BE2C (cell line): ENCODE measurements around the gene USP7.

ENCODE experiments used
- DNase-seq: peaks from one replicate; pipeline ENCODE4 v3.0.0-alpha.2; 2020
- H3K27me3 ChIP-seq: fragments of 250-450 bp; sonication (Bioruptor Pico); 2 replicates; pipeline ENCODE4 v1.5.1; 2020; ENCODE audit warnings: mild to moderate bottlenecking
- H3K36me3 ChIP-seq: fragments of 250-450 bp; sonication (Bioruptor Pico); 2 replicates; pipeline ENCODE4 v1.5.1; 2020; ENCODE audit warnings: mild to moderate bottlenecking
- H3K4me1 ChIP-seq: fragments of 250-450 bp; sonication (Bioruptor Pico); 2 replicates; pipeline ENCODE4 v1.5.1; 2020
- H3K4me3 ChIP-seq: 2 replicates; pipeline ENCODE4 v1.5.1; 2011; ENCODE audit warnings: low read depth, low read length
- H3K9me3 ChIP-seq: fragments of 250-450 bp; sonication (Bioruptor Pico); 2 replicates; pipeline ENCODE4 v1.5.1; 2020
- TF ChIP-seq, protein P1 (sequence below): IDR thresholded peaks from 2 replicates; pipeline ENCODE4 v1.5.1; 2012; ENCODE audit warnings: mild to moderate bottlenecking, low read depth, low read length

Gene USP7

DNA sequence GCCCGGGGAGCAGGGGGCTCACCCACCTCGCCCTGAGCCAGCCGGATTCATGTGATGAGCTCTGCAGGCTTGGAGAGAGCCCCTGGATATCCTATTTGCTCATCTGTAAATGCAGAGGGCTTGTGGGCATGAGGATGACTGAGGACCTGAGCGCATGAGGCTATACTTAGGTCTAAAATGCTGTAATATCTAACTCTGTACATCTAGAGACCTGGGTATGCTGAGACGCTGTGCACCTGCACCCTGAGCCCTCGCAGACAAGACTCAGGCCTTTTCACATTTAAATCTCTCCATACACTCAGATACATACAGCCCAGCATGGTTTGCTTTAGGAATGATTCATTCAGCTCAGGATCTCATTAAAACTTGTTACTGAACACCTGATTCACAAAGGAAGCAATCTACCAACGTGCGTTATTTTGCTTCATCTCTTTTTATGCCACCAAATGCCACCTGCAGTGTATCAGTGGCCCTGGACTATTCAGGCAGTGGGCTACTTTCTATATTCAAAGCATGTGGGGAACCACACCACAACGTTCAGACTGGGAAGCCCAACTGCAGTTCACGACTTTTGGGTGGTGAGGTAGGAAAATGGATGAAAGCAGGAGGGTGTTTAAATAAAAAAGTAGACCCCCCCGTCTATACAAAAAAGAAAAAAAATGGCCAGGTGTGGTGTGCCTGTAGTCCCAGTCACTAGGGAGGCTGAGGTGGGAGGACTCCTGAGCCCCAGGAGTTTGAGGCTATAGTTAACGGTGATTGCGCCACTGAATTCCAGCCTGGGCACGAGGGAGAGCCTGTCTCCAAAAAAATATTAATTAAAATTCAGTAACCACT lies 12.0 kb downstream of the USP7 start:
- DNase-seq: no peak
- Histone ChIP-seq H3K27me3 (no peaks in the 10 kb centered on the region), H3K36me3 (no peaks in the 10 kb centered on the region), H3K4me3 (no peak overlapping the region), H3K9me3 (no peaks in the 10 kb centered on the region), H3K4me1 (peaks cover 25% of the 10 kb centered on the region)
- TF ChIP-seq, protein P1, sequence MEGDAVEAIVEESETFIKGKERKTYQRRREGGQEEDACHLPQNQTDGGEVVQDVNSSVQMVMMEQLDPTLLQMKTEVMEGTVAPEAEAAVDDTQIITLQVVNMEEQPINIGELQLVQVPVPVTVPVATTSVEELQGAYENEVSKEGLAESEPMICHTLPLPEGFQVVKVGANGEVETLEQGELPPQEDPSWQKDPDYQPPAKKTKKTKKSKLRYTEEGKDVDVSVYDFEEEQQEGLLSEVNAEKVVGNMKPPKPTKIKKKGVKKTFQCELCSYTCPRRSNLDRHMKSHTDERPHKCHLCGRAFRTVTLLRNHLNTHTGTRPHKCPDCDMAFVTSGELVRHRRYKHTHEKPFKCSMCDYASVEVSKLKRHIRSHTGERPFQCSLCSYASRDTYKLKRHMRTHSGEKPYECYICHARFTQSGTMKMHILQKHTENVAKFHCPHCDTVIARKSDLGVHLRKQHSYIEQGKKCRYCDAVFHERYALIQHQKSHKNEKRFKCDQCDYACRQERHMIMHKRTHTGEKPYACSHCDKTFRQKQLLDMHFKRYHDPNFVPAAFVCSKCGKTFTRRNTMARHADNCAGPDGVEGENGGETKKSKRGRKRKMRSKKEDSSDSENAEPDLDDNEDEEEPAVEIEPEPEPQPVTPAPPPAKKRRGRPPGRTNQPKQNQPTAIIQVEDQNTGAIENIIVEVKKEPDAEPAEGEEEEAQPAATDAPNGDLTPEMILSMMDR: no peak

DNA sequence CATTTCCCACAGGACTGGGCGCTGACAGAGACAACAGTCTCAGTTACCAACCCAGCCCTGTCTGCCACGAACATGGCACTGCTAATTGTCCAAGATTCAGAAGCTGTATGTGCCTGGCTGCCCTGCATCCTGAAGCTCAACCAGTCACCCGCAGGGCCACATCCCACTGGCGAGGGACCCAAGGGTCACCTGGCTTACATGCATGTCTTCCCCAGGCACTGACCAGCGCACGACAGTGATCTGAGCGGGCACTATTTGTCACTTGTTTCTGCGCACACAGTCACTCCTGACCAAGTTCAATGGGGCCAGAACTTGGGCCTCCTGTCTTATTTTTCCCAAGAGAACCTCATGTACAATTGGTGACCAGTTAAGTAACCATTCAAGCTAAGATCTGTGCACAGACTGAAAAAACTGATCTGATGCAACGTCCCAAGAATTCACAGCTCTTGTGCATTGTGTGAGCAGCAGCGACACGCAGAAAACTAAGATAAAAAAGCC lies 13.1 kb downstream of the USP7 start:
- TF ChIP-seq, protein P1: no peak
- Histone ChIP-seq H3K36me3 (no peaks in the 10 kb centered on the region), H3K9me3 (no peaks in the 10 kb centered on the region), H3K4me1 (peaks cover 18% of the 10 kb centered on the region), H3K27me3 (no peaks in the 10 kb centered on the region), H3K4me3 (no peak overlapping the region)
- DNase-seq: no peak

DNA sequence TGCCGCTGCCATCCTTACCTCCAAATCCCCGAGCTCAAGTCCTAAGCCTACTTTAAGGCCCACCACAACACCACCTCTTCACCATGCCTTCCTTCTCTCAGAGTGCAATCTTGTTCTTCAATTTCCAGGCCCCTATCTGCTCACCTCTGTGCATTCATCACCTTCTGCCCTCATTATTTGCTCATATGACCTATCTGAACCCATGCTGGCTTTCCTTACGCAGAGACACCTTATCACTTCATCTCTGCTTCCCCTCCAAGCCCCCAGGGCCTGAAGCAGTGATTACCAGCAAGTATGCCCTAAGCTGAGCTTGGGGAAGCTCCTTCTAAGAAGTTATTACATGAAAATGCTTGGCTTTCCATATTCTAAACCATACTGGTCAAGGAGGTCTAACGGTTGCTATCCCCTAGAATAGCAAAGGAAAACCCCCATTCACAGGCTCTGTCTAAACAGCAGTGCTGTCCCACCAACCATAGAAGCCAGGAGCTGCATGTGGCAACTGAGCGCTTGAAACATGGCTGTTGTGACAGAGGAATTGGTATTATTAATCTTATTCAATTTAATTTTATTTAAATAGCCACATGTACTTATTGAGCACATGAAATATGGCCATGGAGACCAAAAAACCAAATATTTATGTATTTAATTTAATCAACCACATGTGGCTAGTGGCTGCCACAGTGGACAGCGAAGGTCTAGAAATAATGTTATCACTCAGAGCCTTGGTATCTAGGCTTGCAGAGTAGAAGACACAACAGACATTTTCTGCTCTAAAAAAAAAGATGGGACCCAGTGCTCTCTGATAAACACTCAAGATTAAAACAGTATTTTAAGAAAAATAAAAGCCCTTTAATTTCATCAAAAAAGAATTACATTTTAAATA lies 13.9 kb downstream of the USP7 start:
- Histone ChIP-seq H3K4me1 (peaks cover 18% of the 10 kb centered on the region), H3K27me3 (no peaks in the 10 kb centered on the region), H3K9me3 (no peaks in the 10 kb centered on the region), H3K4me3 (no peak overlapping the region), H3K36me3 (no peaks in the 10 kb centered on the region)
- DNase-seq: no peak
- TF ChIP-seq, protein P1: no peak

DNA sequence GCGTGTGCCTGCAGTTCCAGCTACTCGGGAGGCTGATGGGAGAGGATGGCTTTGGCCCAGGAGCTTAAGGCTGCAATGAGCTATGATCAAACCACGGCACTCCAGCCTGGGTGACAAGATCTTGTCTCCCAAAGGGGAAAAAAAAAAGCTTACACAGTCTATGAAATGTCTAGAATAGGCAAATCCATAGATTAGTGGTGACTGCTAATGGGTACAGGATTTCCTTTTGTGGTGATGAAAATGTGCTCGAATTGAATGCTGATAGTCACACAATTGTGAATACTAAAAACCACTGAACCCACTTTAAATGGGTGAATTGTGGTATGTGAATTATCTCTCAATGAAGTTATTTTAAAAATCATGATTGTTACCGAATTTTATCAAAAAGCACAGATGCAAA lies 14.9 kb downstream of the USP7 start:
- H3K27me3 ChIP-seq: no peaks in the 10 kb centered on the region
- H3K9me3 ChIP-seq: no peaks in the 10 kb centered on the region
- TF ChIP-seq, protein P1: no peak
- no peak overlapping the region for H3K4me3 ChIP-seq
- peaks cover 18% of the 10 kb centered on the region for H3K4me1 ChIP-seq
- DNase-seq: no peak
- H3K36me3 ChIP-seq: no peaks in the 10 kb centered on the region

DNA sequence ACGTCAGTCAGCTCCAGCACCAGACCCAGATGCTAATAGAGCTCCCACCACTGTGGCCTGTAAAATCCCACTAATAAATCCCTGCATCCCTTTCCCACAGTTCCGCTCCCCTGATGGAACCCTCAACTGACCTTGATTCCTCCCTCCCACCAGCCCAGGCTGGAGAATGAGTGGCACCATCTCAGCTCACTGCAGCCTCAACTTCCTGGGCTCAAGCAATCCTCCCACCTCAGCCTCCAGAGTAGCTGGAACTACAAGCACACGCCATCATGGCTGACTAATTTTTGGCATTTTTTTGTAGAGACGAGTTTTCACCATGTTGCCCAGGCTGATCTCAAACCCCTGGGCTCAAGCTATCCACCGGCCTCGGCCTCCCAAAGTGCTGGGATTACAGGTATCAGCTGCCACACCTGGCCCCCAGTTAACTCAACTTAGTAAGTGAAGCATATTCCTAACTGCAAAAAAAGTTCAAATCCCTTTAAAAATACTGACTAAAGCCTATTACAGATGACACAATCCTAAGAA lies 15.6 kb downstream of the USP7 start:
- H3K4me3 ChIP-seq: no peak overlapping the region
- no peak for DNase-seq
- H3K9me3 ChIP-seq: no peaks in the 10 kb centered on the region
- peaks cover 18% of the 10 kb centered on the region for H3K4me1 ChIP-seq
- no peaks in the 10 kb centered on the region for H3K27me3 ChIP-seq
- TF ChIP-seq, protein P1: no peak
- H3K36me3 ChIP-seq: no peaks in the 10 kb centered on the region
